Measurements from ENCODE around the gene IL34. TPM values are rescaled to one million over a fixed set of nuclear protein-coding genes. Genes with fewer than 3 reads are reported as not detected.
A peak's percentile ranks its signal among the peaks of the same experiment; 100 is the strongest.

The IL34 gene
- total RNA-seq, 1 experiment from 2014 or later: 0.74 TPM

GRCh38 chr16:70682239-70683145, 36.1 kb downstream of the IL34 start:
- no peaks in the 10 kb centered on the region for H3K27me3 ChIP-seq (replicated peaks)
- 0 out of 2 replicates have a peak, but pooled peaks cover 5% of the 10 kb centered on the region for H3K9me3 ChIP-seq (replicated peaks)
- DNase-seq (ENCODE audit: low read depth in 1 of 2, low spot score in 2 of 2): no peak
- H3K27ac ChIP-seq: no peak overlapping the region
- H3K36me3 ChIP-seq: peaks cover 69% of the 10 kb centered on the region
- peaks cover 31% of the 10 kb centered on the region for H3K4me1 ChIP-seq (replicated peaks)
- H3K4me3 ChIP-seq: no peak overlapping the region

GRCh38 chr16:70683146-70683944, 37.0 kb downstream of the IL34 start:
- peaks cover 60% of the 10 kb centered on the region for H3K36me3 ChIP-seq
- 0 out of 2 replicates have a peak, but pooled peaks cover 5% of the 10 kb centered on the region for H3K9me3 ChIP-seq (replicated peaks)
- H3K27ac ChIP-seq: no peak overlapping the region
- H3K4me3 ChIP-seq: no peak overlapping the region
- no peaks in the 10 kb centered on the region for H3K27me3 ChIP-seq (replicated peaks)
- DNase-seq (ENCODE audit: low read depth in 1 of 2, low spot score in 2 of 2): no peak
- peaks cover 39% of the 10 kb centered on the region for H3K4me1 ChIP-seq (replicated peaks)

- H3K27me3 ChIP-seq (replicated peaks): no peaks in the 10 kb centered on the region
- H3K36me3 ChIP-seq: peaks cover 55% of the 10 kb centered on the region
- H3K4me3 ChIP-seq: peak overlapping the region; percentile 99
- H3K9me3 ChIP-seq (replicated peaks): 0 out of 2 replicates have a peak, but pooled peaks cover 7% of the 10 kb centered on the region
- no peak for DNase-seq (ENCODE audit: low read depth in 1 of 2, low spot score in 2 of 2)
- H3K4me1 ChIP-seq (replicated peaks): peaks cover 50% of the 10 kb centered on the region
- H3K27ac ChIP-seq: no peak overlapping the region; the same call in 1 of the 2 replicates
Observed at GRCh38 chr16:70684146-70685060, 38.0 kb downstream of the IL34 start.

GRCh38 chr16:70685061-70685937, 38.9 kb downstream of the IL34 start:
- Histone ChIP-seq H3K4me3 (peak overlapping the region; percentile 99), H3K27ac (peak overlapping the region; percentile 53), H3K36me3 (peaks cover 49% of the 10 kb centered on the region), H3K27me3 (replicated peaks) (no peaks in the 10 kb centered on the region), H3K9me3 (replicated peaks) (0 out of 2 replicates have a peak, but pooled peaks cover 7% of the 10 kb centered on the region), H3K4me1 (replicated peaks) (peaks cover 56% of the 10 kb centered on the region)
- no peak for DNase-seq (ENCODE audit: low read depth in 1 of 2, low spot score in 2 of 2)

GRCh38 chr16:70685938-70686375, 39.6 kb downstream of the IL34 start, which contains the start of gene MTSS2:
Gene MTSS2 (minus strand): TSS chr16:70686053. CDS start chr16:70685791, 262 bp downstream.
- H3K9me3 ChIP-seq (replicated peaks): 0 out of 2 replicates have a peak, but pooled peaks cover 7% of the 10 kb centered on the region
- peaks cover 43% of the 10 kb centered on the region for H3K36me3 ChIP-seq
- H3K27me3 ChIP-seq (replicated peaks): no peaks in the 10 kb centered on the region
- peak within 1 kb of the TSS; percentile 78 for H3K27ac ChIP-seq
- peak within 1 kb of the TSS; percentile 99 for H3K4me3 ChIP-seq
- H3K4me1 ChIP-seq (replicated peaks): peaks cover 56% of the 10 kb centered on the region
- DNase-seq (ENCODE audit: low read depth in 1 of 2, low spot score in 2 of 2): peak; percentile 43 to 88

- Histone ChIP-seq H3K27me3 (replicated peaks) (no peaks in the 10 kb centered on the region), H3K27ac (peak overlapping the region; percentile 78), H3K4me1 (replicated peaks) (peaks cover 59% of the 10 kb centered on the region), H3K4me3 (peak overlapping the region; percentile 99), H3K36me3 (peaks cover 40% of the 10 kb centered on the region), H3K9me3 (replicated peaks) (0 out of 2 replicates have a peak, but pooled peaks cover 7% of the 10 kb centered on the region)
- no peak for DNase-seq (ENCODE audit: low read depth in 1 of 2, low spot score in 2 of 2)
Observed at GRCh38 chr16:70686376-70687101, 40.2 kb downstream of the IL34 start.

- no peak overlapping the region for H3K27ac ChIP-seq
- H3K36me3 ChIP-seq: peaks cover 37% of the 10 kb centered on the region
- H3K4me3 ChIP-seq: no peak overlapping the region
- no peaks in the 10 kb centered on the region for H3K27me3 ChIP-seq (replicated peaks)
- DNase-seq (ENCODE audit: low read depth in 1 of 2, low spot score in 2 of 2): no peak
- peaks cover 65% of the 10 kb centered on the region for H3K4me1 ChIP-seq (replicated peaks)
- 0 out of 2 replicates have a peak, but pooled peaks cover 7% of the 10 kb centered on the region for H3K9me3 ChIP-seq (replicated peaks)
Observed at GRCh38 chr16:70687102-70687511, 40.7 kb downstream of the IL34 start.

- H3K36me3 ChIP-seq: peaks cover 42% of the 10 kb centered on the region
- peak overlapping the region; percentile 31 for H3K27ac ChIP-seq
- 0 out of 2 replicates have a peak, but pooled peaks cover 7% of the 10 kb centered on the region for H3K9me3 ChIP-seq (replicated peaks)
- no peak overlapping the region for H3K4me3 ChIP-seq
- peaks cover 71% of the 10 kb centered on the region for H3K4me1 ChIP-seq (replicated peaks)
- no peaks in the 10 kb centered on the region for H3K27me3 ChIP-seq (replicated peaks)
- DNase-seq (ENCODE audit: low read depth in 1 of 2, low spot score in 2 of 2): no peak
Observed at GRCh38 chr16:70687671-70688245, 41.4 kb downstream of the IL34 start.

- peaks cover 41% of the 10 kb centered on the region for H3K36me3 ChIP-seq
- H3K4me3 ChIP-seq: no peak overlapping the region
- H3K9me3 ChIP-seq (replicated peaks): 0 out of 2 replicates have a peak, but pooled peaks cover 7% of the 10 kb centered on the region
- no peaks in the 10 kb centered on the region for H3K27me3 ChIP-seq (replicated peaks)
- peaks cover 77% of the 10 kb centered on the region for H3K4me1 ChIP-seq (replicated peaks)
- no peak for DNase-seq (ENCODE audit: low read depth in 1 of 2, low spot score in 2 of 2)
- H3K27ac ChIP-seq: peak overlapping the region; percentile 31
Observed at GRCh38 chr16:70688246-70688742, 41.9 kb downstream of the IL34 start.

GRCh38 chr16:70689035-70689969, 42.9 kb downstream of the IL34 start:
- Histone ChIP-seq H3K4me3 (no peak overlapping the region), H3K4me1 (replicated peaks) (peaks cover 83% of the 10 kb centered on the region), H3K9me3 (replicated peaks) (0 out of 2 replicates have a peak, but pooled peaks cover 7% of the 10 kb centered on the region), H3K36me3 (peaks cover 34% of the 10 kb centered on the region), H3K27ac (peak overlapping the region; percentile 31; the same call in 1 of the 2 replicates), H3K27me3 (replicated peaks) (no peaks in the 10 kb centered on the region)
- no peak for DNase-seq (ENCODE audit: low read depth in 1 of 2, low spot score in 2 of 2)
